Cardiac muscle cell (in vitro differentiated cells and primary cell): ENCODE data around the gene TMEM123. TPM values are rescaled to one million over a fixed set of nuclear protein-coding genes. Genes with fewer than 3 reads are reported as not detected.

Source experiments
- DNase-seq, 2 donors: peaks; one replicate each; pipeline versions ENCODE4 v3.0.0 to v3.0.0-alpha.2; 2010 to 2017; ENCODE audit warnings: low read depth in 1 of 2, low spot score in 1 of 2
- H3K27ac ChIP-seq: fragments of 200-600 bp; sonication (generic); 2 replicates; pipeline ENCODE4 v1.5.1; 2016
- H3K27me3 ChIP-seq: fragments of 200-600 bp; sonication (generic); 2 replicates; pipeline ENCODE4 v1.6.0; 2016; ENCODE audit warnings: control low read depth
- H3K36me3 ChIP-seq: fragments of 200-600 bp; sonication (generic); 2 replicates; pipeline ENCODE4 v1.5.1; 2016; ENCODE audit warnings: control low read depth
- H3K4me1 ChIP-seq: fragments of 200-600 bp; sonication (generic); 2 replicates; pipeline ENCODE4 v1.8.1; 2017; ENCODE audit warnings: low read depth, mild to moderate bottlenecking, mixed run types
- H3K4me3 ChIP-seq: fragments of 200-600 bp; sonication (generic); 2 replicates; pipeline ENCODE4 v1.5.1; 2016; ENCODE audit warnings: mild to moderate bottlenecking
- H3K9me3 ChIP-seq: fragments of 200-600 bp; sonication (generic); 2 replicates; pipeline ENCODE4 v1.5.1; 2017; ENCODE audit warnings: low read depth, mild to moderate bottlenecking, control low read depth
- CTCF ChIP-seq: IDR thresholded peaks from 2 replicates; pipeline ENCODE4 v1.5.1; 2012; ENCODE audit warnings: low read depth, mild to moderate bottlenecking, low read length
- polyA plus RNA-seq: library from polyadenylated mRNA; unstranded; fragments of >200 nt; fragmentation: Nextera tagmentation; extraction: Ambion mirVana; gene quantifications from 2 replicates; pipeline ENCODE4 v1.2.1, GENCODE V29; 2016
- total RNA-seq: library from RNA; depleted of rRNA; stranded (reverse); fragments of >200 nt; gene quantifications from 2 replicates; pipeline ENCODE4 v1.2.3, GENCODE V29; 2016

Gene TMEM123
- total and polyA plus RNA-seq, 2 experiments from 2014 or later = 86.3 to 92.6 TPM

- peak within 1 kb of the TSS; percentile 94 for H3K27ac ChIP-seq
- H3K4me3 ChIP-seq = peak within 1 kb of the TSS; percentile 47
- H3K36me3 ChIP-seq = peaks cover 3% of the 10 kb centered on the region
- H3K27me3 ChIP-seq = no peaks in the 10 kb centered on the region
- TF ChIP-seq CTCF = peak; percentile 81
- peaks cover 15% of the 10 kb centered on the region for H3K4me1 ChIP-seq
- H3K9me3 ChIP-seq = no peaks in the 10 kb centered on the region
- peak; percentile 95 to 98 for DNase-seq
Measured at GRCh38 chr11:102346748-102347461, 105.7 kb downstream of the TMEM123 start, which contains the start of gene BIRC2. Gene BIRC2 (plus strand): TSS chr11:102347214. CDS start chr11:102349855, 2,641 bp downstream.

GRCh38 chr11:102346456-102346747 is 106.2 kb downstream of the TMEM123 start:
- Histone ChIP-seq H3K9me3 (no peaks in the 10 kb centered on the region), H3K27ac (peak overlapping the region; percentile 94), H3K4me3 (peak overlapping the region; percentile 47), H3K36me3 (peaks cover 3% of the 10 kb centered on the region), H3K27me3 (no peaks in the 10 kb centered on the region), H3K4me1 (peaks cover 15% of the 10 kb centered on the region)
- TF ChIP-seq CTCF = no peak
- DNase-seq = no peak

Other genes starting within 250 kb of the TMEM123 start
- 0.06 and 0.78 TPM in 2 replicates for gene BIRC3, start 135.3 kb downstream of the TMEM123 start, total RNA-seq
- gene BIRC3, start 135.3 kb downstream of the TMEM123 start, polyA plus RNA-seq = 0.92 TPM in 1 of 2 replicates, not detected in the other
- gene BIRC2, start 105.6 kb downstream of the TMEM123 start, total RNA-seq = 37.8 and 40.4 TPM in 2 replicates
- gene BIRC2, start 105.6 kb downstream of the TMEM123 start, polyA plus RNA-seq = 36.1 and 41.3 TPM in 2 replicates
- not detected in 2 replicates for gene MMP7, start 78.0 kb upstream of the TMEM123 start, total RNA-seq
- not detected in 2 replicates for gene MMP7, start 78.0 kb upstream of the TMEM123 start, polyA plus RNA-seq
- gene MMP20, start 172.6 kb upstream of the TMEM123 start, total RNA-seq = not detected in 2 replicates
- gene MMP20, start 172.6 kb upstream of the TMEM123 start, polyA plus RNA-seq = not detected in 2 replicates